Kidney (tissue), 14 donors: ENCODE data around the gene KIF17. TPM values are rescaled to one million over a fixed set of nuclear protein-coding genes. Genes with fewer than 3 reads are reported as not detected.

Experiments
- DNase-seq, 5 donors: peaks; one replicate each; pipeline ENCODE4 v3.0.0-alpha.2; 2013 to 2020
- FAIRE-seq: peaks from 2 replicates; lab custom pipeline; 2012; peaks lifted over from hg19 to GRCh38; lab: Jason Lieb, UNC
- H3K27ac ChIP-seq, 2 donors: one replicate each; pipeline ENCODE4 v1.7.0; 2013; ENCODE audit warnings: low read depth in 2 of 2, low read length in 2 of 2, inconsistent platforms in 1 of 2
- H3K27me3 ChIP-seq: one replicate; pipeline ENCODE4 v1.7.1; 2013; ENCODE audit warnings: low read length, inconsistent platforms; ENCODE audit not compliant: control insufficient read depth, insufficient read depth
- H3K36me3 ChIP-seq, 3 donors: one replicate each; pipeline versions ENCODE4 v1.7.0 to v1.7.1; 2013; ENCODE audit warnings: low read length in 3 of 3, control low read depth in 1 of 3, inconsistent platforms in 1 of 3; ENCODE audit not compliant: insufficient read depth in 3 of 3, control insufficient read depth in 2 of 3
- H3K4me1 ChIP-seq, 3 donors: one replicate each; pipeline versions ENCODE4 v1.7.0 to v1.7.1; 2013; ENCODE audit warnings: low read length in 3 of 3, inconsistent platforms in 1 of 3, low read depth in 1 of 3; ENCODE audit not compliant: control insufficient read depth in 2 of 3, insufficient read depth in 2 of 3
- H3K4me3 ChIP-seq, 3 donors: one replicate each; pipeline versions ENCODE4 v1.7.0 to v1.8.1; 2013; ENCODE audit warnings: low read length in 3 of 3, control low read depth in 1 of 3, inconsistent platforms in 1 of 3
- H3K9ac ChIP-seq, 3 donors: one replicate each; pipeline versions ENCODE4 v1.7.0 to v1.7.1; 2013; ENCODE audit warnings: low read length in 3 of 3, control low read depth in 1 of 3, inconsistent platforms in 1 of 3
- H3K9me3 ChIP-seq, 3 donors: one replicate each; pipeline versions ENCODE4 v1.7.0 to v1.7.1; 2013; ENCODE audit warnings: low read length in 3 of 3, control low read depth in 1 of 3, inconsistent platforms in 1 of 3; ENCODE audit not compliant: control insufficient read depth in 2 of 3, insufficient read depth in 1 of 3
- CTCF ChIP-seq: IDR thresholded peaks from 3 replicates; pipeline ENCODE4 v1.5.1; 2012; ENCODE audit warnings: mild to moderate bottlenecking, moderate library complexity, borderline replicate concordance; ENCODE audit not compliant: insufficient read depth; ENCODE audit errors: extremely low read depth
- intact Hi-C: fragments of 100-400 bp; cut with DNase I; formaldehyde crosslinking; loops from one replicate; pipeline ENCODE4 v1.11.1; 2022
- polyA plus RNA-seq: library from polyadenylated mRNA; stranded (reverse); fragments of 350-450 nt; fragmentation: Illumina TruSeq; extraction: RNeasy Lipid Tissue Mini Kit (QIAGEN cat#74804); gene quantifications from one replicate; pipeline ENCODE4 v1.2.3, GENCODE V29; 2014; ENCODE audit warnings: low read depth, low replicate concordance; ENCODE audit not compliant: insufficient read depth
- total RNA-seq: library from RNA; stranded (reverse); fragmentation: NEBNext Ultra II Directional; extraction: Animal tissue kit (Norgen Biotek cat#: 25700); gene quantifications from one replicate; pipeline ENCODE4 v1.2.1, GENCODE V29; 2021
- donor health status: control.
- donor health status: control.
- donor health status: control.
- donor health status: control.
- donor health status: control.
- donor health status: DM: yes; HTN: yes; CAD: no.
- donor health status: Normal renal cell carcinoma (clear cell type).

KIF17 gene
- total and polyA plus RNA-seq, 2 donors from 2014 or later, result 3.7 to 4.9 TPM

GRCh38 chr1:20721117-20722061, 3.6 kb upstream of the KIF17 start:
- no peak overlapping the region for H3K4me3 ChIP-seq
- TF ChIP-seq CTCF, result no peak
- H3K9me3 ChIP-seq, result no peaks in the 10 kb centered on the region
- H3K4me1 ChIP-seq, result no peaks in the 10 kb centered on the region
- no peaks in the 10 kb centered on the region for H3K36me3 ChIP-seq
- H3K27ac ChIP-seq, result no peak overlapping the region
- no peak for DNase-seq
- intact Hi-C loops, result no loop called here
- no peak for FAIRE-seq
- no peaks in the 10 kb centered on the region for H3K27me3 ChIP-seq
- no peak overlapping the region for H3K9ac ChIP-seq

GRCh38 chr1:20720631-20721091, 2.9 kb upstream of the KIF17 start:
- H3K27ac ChIP-seq, result no peak overlapping the region
- H3K27me3 ChIP-seq, result no peaks in the 10 kb centered on the region
- no peak overlapping the region for H3K9ac ChIP-seq
- no peak overlapping the region for H3K4me3 ChIP-seq
- FAIRE-seq (no peak), DNase-seq (no peak)
- no peaks in the 10 kb centered on the region for H3K36me3 ChIP-seq
- TF ChIP-seq CTCF, result no peak
- H3K4me1 ChIP-seq, result no peaks in the 10 kb centered on the region
- H3K9me3 ChIP-seq, result no peaks in the 10 kb centered on the region
- intact Hi-C loops, result no loop called here

GRCh38 chr1:20719871-20720620, 2.2 kb upstream of the KIF17 start:
- no peaks in the 10 kb centered on the region for H3K9me3 ChIP-seq
- FAIRE-seq (no peak), DNase-seq (no peak)
- no peaks in the 10 kb centered on the region for H3K27me3 ChIP-seq
- no peak overlapping the region for H3K27ac ChIP-seq
- no peaks in the 10 kb centered on the region for H3K36me3 ChIP-seq
- H3K4me3 ChIP-seq, result no peak overlapping the region
- H3K4me1 ChIP-seq, result no peaks in the 10 kb centered on the region
- no peak for TF ChIP-seq CTCF
- H3K9ac ChIP-seq, result no peak overlapping the region
- intact Hi-C loops, result no loop called here
